Activated T-helper 1 cell treated with anti-CD3 and anti-CD28 coated beads, Interleukin-2, amount 50 U/mL, for 16 hours (primary cell): ENCODE data around the gene SPATA6L.
A peak's percentile ranks its signal among the peaks of the same experiment; 100 is the strongest.
"Not testable (repeated sequence)": the region's sequence is repeated elsewhere in the genome, so short reads cannot be mapped to it uniquely, and the experiment has no call there.

Source experiments
- DNase-seq, 2 donors: peaks; one replicate each; pipeline ENCODE4 v3.0.0-alpha.2; 2020; ENCODE audit warnings: low read depth in 1 of 2, low spot score in 1 of 2

The SPATA6L gene

GRCh38 chr9:4678679-4679267, 12.5 kb upstream of the SPATA6L start:
- DNase-seq: no peak

- DNase-seq: no peak
These were observed 11.1 kb upstream of the SPATA6L start for GRCh38 chr9:4677392-4677791.

GRCh38 chr9:4674783-4675182, 8.5 kb upstream of the SPATA6L start:
- no peak for DNase-seq

- no peak for DNase-seq
These were observed 5.5 kb upstream of the SPATA6L start for GRCh38 chr9:4671737-4672136.

GRCh38 chr9:4670591-4670990, 4.3 kb upstream of the SPATA6L start:
- no peak for DNase-seq

- DNase-seq: no peak
These were observed 3.6 kb upstream of the SPATA6L start for GRCh38 chr9:4669890-4670289.

GRCh38 chr9:4668604-4669003, 2.3 kb upstream of the SPATA6L start:
- no peak for DNase-seq

- no peak for DNase-seq
These were observed 1.4 kb upstream of the SPATA6L start for GRCh38 chr9:4667681-4668080.

GRCh38 chr9:4665357-4665756, 923 bp downstream of the SPATA6L start:
- no peak for DNase-seq

- no peak for DNase-seq
These were observed 2.3 kb downstream of the SPATA6L start for GRCh38 chr9:4663956-4664355.

GRCh38 chr9:4662989-4663792, 3.1 kb downstream of the SPATA6L start:
- no peak for DNase-seq

- peak; percentile 50 to 67 for DNase-seq
These were observed 3.9 kb downstream of the SPATA6L start, which contains the start of gene PLPP6 for GRCh38 chr9:4662108-4662988. Gene PLPP6 (plus strand): TSS chr9:4662294. CDS start chr9:4662376, 82 bp downstream.

GRCh38 chr9:4661611-4662010, 4.7 kb downstream of the SPATA6L start:
- DNase-seq: no peak

GRCh38 chr9:4661165-4661564, 5.1 kb downstream of the SPATA6L start:
- no peak for DNase-seq

GRCh38 chr9:4660665-4661064, 5.6 kb downstream of the SPATA6L start:
- not testable (repeated sequence) for DNase-seq

GRCh38 chr9:4657426-4658159, 8.7 kb downstream of the SPATA6L start:
- DNase-seq: no peak

GRCh38 chr9:4656621-4657020, 9.7 kb downstream of the SPATA6L start:
- DNase-seq: no peak

GRCh38 chr9:4656196-4656595, 10.1 kb downstream of the SPATA6L start:
- not testable (repeated sequence) for DNase-seq

- DNase-seq: no peak
These were observed 11.7 kb downstream of the SPATA6L start for GRCh38 chr9:4654538-4654937.

- no peak for DNase-seq
These were observed 12.2 kb downstream of the SPATA6L start for GRCh38 chr9:4654084-4654483.

- DNase-seq: no peak
These were observed 23.9 kb downstream of the SPATA6L start for GRCh38 chr9:4642351-4642750.
